Activated CD8-positive, alpha-beta memory T cell treated with anti-CD3 and anti-CD28 coated beads for 24 hours (primary cell): ENCODE data around the gene FMOD.
A peak's percentile ranks its signal among the peaks of the same experiment; 100 is the strongest.

Experiments
- DNase-seq: peaks from one replicate; pipeline ENCODE4 v3.0.0-alpha.2; 2020

Gene FMOD

DNA sequence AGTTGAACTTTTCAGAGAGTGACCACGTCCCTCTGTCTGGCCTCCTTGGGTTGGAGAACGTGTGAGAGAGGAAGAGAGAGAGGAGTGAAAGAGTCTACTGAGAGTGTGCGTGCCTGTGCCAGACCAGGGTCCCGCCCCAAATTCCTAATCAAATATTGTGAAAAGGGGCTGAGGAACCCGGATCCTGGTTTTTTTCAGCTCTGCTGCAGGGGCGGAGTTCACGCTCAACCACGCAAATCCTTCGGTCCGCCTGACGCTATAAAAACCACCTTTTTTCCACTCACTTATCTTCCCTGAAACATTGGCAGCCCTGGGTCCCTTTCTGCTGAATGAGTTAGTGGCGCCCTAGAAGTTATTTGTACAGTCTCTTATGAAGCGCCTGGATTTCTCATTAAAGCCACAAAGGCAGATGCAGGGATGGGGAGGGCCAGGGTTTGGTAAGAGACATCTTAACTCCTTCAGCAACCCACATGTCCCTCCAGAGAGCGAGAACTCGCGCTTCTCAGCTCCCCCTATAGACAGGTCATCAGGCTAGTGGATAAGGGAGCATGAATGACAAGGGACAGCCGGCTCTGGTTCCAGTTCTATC lies at the start of gene FMOD:
Gene FMOD, minus strand, starts transcription at position 86 of the 589 bp plus-strand sequence. CDS start 2,852 bp downstream, outside the sequence.
- no peak for DNase-seq

DNA sequence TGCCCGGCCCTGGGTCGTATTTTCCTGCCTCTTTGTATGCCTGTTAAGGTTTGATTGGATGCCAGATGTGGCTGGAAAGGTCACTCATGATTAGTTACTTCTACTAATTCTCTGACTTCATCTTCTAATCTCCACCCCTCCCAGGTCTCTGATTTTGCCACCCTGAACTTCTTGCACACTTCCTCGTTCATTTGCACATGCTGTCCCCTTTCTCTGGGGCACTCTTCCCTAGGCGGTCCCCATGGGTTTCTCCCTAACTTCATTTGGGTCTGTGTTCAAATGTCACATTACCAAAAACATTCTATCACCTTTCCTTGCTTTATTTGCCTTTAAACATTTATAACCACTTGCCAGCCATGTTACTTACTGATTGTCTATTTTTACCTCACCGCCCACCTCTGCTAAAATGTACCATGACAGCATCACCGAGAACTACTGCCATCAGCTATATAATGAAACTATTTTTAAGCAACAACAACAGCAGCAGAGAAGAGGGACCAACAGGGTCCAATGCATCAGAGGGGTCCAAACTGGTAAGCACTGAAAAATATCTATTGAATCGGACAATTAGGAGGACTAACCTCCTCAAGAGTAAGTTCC lies 45.8 kb upstream of the FMOD start:
- DNase-seq: no peak

DNA sequence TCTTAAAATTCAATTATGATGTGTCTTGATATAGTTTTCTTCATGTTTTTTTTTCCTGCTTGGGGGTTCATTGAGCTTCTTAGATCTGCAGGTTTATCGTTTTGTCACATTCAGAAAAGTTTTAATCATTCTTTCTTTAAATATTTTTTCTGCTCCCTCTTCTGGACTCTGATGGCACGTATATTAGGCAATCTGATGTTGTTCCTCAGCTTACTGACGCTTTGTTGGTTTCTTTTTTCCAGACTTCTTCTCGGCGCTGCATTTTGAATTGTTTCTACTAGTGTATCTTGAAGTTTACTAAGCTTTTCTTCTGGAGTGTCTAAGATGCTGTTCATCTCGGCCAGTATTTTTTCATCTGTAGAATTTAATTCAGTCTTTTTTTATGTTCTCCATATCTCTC lies 44.8 kb upstream of the FMOD start:
- no peak for DNase-seq

DNA sequence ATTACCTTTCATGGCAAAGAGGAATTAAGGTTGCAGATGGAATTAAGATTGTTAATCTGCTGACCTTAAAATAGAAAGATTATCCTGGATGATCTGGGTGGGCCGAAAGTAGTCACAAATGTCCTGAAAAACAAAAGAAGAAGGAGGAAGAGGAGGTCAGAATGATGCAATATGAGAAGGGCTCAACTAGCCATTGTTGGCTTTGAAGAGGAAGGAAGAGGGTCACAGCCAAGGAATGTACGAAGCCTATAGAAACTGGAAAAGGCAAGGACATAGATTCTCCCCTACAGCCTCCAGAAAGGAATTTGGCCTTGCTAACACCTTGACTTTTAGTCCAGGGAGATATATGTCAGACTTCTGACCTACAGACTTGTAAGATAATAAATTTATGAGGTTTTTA lies 39.4 kb upstream of the FMOD start:
- no peak for DNase-seq

DNA sequence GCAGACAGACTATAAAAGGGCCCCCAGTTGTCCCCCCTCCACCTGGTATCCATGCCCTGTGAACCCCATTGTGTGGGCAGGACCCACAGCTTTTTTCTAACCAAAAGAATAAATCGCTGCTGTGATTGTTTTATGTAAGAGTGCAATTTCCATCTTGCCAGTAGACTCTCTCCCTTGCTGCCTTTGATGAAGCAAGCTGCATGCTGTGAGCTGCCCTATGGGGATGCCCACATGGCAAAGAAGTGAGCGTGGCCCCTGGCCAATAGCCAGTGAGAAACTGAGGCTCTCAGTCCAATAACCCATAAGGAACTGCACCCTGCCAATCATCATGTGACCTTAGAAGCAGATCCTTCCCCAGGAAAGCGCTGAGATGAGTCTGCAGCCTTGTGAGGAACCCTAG lies 37.8 kb upstream of the FMOD start:
- DNase-seq: no peak

DNA sequence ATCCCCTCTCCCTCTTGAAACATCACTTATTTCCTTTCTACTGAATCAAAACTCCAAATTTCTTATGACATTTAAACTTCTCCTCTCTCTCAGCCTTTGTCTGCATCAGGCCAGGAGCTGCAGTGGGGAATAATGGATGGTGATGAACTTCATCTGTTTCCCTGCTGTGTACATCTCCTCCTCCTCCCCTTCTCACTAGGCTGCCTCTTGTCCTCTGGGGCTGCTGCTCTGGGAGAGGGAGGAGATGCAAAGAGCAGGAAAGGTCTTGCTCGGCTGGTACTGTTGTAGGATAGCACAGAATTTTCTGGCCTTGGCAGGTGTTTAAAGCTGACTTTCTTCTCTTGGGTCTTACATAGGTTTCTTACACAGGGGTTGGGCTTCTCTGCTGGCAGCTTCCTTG lies 31.1 kb upstream of the FMOD start:
- DNase-seq: no peak

DNA sequence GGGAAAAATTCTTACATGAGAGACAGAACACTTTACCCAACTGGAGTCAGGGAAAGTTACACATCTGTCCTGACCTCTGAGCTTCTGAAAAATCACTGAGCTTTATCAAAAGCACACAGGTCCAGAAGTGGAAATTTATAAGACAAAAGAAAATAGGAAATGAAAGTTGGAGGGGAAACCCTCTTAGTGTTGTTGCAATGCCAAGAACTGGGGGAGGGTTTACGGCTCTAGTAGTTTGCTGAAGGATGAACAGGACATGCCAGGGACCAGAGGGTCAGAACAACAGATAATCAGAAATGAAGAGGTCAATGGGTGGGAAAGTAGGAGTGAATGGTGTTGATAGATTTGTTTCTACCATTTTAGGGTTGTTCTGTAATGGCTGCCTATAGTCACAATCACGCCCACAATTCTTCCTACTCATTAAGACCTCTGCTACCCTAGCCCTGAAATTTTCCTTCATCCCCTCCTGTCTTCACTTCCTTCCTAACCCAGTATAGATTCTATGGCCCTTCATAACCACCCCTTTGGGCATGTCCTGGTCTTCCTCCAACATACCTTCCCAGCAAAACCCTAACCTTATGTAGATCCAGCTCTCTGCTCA lies 30.3 kb upstream of the FMOD start:
- no peak for DNase-seq

DNA sequence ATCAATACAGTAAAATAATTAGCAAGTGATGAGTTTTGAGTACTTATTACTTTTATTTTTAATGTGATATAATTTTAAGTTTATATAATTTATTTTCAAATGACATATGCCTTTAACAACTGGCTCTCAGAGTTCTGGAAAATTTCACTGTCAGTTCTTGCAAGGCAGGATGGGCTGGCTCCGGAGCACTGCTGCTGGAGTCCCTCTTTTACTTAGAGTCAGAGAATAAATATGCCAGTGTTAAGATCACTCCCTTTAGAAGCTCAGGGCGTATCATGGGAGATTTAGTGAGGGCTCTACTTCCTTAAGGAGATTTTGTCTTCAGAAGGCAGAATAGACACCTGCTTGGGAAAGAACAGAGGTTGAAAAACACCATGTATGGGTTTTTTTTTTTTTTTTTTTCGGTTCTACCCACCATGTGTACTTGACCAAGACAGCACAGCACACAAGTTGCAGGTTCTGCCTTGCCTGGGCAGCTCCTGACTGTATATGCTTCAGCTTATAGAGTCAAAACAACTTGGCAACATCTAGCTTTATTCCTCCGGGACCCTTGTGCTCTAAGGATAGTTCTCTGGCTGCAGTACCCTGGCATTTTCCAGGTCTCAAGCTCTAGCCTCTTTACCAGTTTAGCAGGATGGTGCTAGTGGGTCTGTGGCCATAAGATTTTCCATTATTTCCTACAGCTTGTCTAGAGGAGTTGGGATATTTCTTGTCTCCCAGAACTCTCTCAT lies 29.7 kb upstream of the FMOD start:
- DNase-seq: no peak

- no peak for DNase-seq
Measured at GRCh38 chr1:203379825-203380224, 28.9 kb upstream of the FMOD start.

DNA sequence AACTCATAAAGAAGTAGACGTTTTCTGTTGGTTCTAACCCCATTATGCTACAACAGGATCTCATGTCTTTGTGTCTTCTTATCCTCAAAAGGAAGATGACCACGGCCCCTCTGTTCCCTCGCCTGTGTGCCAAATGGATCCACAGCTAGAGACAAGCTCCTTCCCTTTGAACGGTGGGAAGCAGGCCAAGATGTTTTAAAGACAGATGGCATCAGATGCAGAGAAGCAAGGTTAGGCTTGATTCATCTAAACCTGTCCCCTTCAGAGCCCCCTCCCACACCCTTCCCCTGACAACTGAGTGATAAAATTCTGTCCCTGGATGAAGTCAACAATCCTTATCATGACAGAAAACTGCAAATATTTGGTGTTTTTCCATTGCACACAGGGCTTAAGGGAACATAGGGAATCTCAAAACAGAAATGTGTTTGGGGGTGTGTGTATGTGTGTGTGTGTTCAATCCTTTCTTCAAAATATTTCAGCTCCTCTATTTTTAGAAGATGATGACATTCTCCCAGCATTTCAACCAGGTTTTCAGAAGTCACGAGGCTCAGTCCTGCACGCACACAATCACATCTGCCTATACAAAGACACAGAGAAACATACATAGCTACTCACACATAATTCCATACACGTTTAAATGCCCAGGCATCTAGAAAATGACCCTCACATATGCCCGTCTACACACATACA lies 27.8 kb upstream of the FMOD start:
- DNase-seq: no peak

DNA sequence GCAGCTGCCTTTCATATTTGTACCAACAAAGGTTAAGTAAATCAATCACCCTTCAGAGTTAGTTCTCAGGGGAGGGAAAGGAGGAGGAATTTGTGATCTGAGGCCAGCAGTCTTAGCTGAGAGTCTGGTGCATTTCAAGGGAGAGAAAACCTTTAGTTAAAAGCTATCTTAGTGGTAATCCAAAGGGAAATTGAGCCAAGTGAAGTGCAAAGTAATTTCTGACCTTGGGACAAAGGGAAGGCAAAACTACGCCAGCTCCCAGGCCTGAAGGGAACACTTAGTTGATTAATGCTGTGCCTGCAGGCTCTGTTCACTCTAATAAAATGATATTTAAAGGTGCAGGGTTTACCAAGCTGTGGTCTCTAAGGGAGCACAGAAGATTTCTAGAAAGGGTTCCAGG lies 23.1 kb upstream of the FMOD start:
- no peak for DNase-seq

- DNase-seq: no peak
Measured at GRCh38 chr1:203373002-203373401, 22.1 kb upstream of the FMOD start.

DNA sequence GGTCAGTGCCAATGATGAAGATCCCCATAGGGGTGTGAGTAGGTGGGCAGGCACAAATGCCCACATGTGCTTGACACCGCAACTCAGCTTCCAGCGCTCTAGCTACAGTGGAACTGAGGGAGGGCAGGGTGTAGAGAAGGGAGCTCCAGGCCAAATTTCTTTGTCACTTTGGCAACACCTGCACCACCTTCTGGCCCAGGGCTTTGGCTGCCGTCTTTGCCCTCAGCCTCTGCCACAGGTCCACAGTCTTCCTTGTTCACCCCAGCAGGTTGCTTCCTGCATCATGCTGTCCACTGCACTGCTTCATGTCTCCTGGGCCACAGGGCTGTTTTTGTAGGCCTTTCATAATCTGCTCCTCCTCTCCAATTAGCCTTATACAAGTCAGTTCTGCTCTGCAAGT lies 20.4 kb upstream of the FMOD start:
- DNase-seq: peak; percentile 26

GRCh38 chr1:203369666-203370065 lies 18.7 kb upstream of the FMOD start:
- peak; percentile 9 for DNase-seq

DNA sequence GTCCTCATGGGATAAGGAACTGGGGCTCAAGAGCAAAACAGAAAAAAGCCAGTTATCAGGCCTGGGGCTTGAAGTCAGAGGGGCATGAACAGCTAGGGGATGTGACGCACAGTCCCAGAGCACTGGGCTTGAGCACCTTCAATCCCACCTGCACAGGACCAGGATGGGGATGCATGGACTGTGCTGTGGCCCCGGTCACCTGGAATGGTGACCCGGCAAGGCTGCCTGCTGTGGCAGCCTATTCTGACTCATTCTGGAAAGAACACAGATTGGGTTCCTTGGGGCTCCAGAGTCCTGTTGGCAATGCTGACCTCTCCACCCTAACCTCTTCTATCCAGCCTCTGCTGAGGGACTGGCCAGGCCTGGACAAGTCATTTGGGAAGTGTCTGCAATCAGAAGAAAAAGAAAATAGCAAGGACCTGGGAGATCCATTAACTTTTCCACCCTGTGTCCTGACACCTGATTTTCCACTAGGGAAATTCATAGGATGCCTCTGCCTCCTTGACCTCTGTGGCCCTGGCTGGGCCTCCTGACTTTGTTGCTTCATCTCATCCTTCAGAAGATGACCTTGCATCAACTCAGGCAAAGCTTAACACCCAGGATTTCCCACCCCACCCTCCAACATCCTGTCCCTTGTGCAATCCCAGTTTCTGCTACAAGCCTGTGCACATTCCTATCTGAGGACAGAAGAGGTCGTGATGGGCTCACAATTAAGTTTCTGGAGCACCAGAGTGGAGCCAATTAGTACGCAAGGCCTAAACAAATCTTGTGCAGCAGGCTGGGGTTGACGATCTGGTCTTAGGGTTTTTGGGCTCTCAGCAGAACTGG lies 17.9 kb upstream of the FMOD start:
- DNase-seq: no peak

GRCh38 chr1:203367057-203367456 lies 16.1 kb upstream of the FMOD start:
- DNase-seq: no peak

DNA sequence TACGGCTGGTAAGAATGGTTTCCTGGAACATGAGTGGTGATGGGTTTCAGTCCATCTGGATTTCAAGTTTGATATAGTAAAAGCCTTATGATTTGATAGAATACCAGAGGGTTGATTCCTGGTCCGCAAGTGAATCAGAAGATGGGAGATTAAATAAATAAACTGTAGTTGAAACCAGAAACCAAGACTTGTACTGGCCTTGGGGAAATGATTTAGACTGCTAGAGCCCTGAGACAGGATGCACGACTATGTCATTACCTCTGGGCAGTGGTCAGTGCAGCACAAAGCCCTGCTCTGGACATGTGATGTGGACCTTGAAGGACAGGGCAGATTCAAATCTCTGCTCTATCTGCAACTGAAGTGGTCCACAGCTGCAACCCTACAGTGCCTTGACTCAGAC lies 15.6 kb upstream of the FMOD start:
- DNase-seq: no peak

GRCh38 chr1:203364806-203365205 lies 13.9 kb upstream of the FMOD start:
- DNase-seq: no peak

DNA sequence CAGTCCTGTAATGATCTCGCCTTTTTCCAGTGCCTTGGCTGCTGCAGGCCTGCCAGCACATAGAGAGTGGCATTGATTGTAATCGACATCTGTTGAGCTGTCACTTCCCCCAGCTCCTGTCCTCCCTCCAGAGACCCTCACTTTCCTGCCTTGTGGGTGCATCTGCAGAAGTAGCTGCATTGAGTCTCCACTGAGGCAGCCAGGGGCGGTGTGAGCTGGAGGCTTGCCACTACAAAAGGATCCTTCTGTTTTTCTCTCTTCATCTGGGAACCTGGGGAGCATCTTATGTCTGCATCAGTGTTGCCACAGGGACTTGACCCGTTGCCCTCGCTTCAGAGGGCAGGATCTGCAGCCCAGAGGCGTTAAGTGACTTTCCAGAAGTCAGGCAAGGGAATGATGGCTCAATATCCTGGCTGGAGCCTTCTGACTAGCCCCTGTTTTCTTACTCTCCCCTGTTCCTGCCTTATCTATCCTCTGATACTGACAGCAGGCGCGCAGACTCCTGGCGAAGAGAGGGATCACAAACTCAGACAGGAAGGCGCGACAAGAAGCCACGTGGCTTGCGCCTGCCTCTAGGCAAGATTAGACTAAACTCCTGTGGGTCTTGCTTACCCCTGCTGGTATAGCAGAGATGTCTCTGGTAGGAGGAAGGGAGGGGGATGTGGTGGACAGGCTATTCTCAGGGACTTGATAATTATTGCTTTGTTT lies 13.3 kb upstream of the FMOD start:
- no peak for DNase-seq

DNA sequence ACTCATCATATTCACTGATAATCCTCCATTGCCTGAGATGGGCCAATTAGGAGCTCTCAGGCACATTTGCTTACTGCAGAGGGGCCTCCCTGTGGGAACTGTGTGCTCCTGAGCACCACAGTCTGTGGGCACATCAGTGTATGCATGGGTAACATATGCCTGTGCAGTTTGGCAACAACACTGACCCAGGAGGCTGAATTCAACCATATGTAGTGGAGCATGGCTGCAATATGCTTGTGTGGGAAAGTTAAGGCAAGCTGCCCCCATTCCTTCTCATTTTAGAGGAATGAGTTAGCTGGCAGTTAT lies 11.8 kb upstream of the FMOD start:
- no peak for DNase-seq

DNA sequence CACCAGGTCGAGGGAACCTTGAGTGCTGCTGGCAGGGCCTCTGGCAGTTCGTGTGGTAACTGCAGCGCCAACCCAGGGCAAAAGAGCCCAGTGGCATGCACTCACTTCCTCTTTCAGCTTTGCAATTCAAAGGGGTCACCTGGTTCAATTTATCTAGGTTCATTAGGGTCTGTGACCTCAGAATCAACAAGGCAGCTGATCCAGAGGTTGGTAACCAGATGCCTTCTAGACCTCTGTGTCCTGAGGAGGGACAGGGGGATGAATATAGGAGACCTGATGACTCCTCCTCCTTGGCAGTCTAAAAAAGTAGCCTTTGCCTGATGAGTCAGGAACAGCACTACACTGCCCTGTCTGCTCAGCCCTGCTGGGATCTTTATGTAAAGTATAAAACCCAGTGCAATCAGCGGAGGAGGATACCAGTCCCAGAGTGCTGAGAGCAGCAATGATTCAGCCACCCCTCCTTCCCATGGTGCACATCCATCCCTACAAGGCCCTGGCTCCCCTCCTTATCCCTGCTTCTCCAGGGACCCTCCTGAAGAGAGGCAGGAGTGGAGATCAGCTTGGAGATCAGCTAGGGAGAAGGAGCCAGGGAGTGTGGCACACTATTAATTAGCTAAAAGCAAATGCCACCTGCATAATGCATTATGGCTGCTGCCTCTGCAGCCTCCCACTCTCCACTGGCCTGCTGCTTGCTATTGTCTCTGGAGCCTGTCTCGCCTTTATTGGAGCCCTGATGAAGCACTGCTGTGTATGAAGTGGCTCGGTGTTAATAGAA lies 11.2 kb upstream of the FMOD start:
- no peak for DNase-seq
